K562 (cell line): Measurements from ENCODE around the gene WDR17.

ENCODE experiments used
- CHD4 ChIP-seq: fragments of 200-600 bp; sonication (generic); IDR thresholded peaks from 3 replicates; pipeline ENCODE4 v1.6.1; 2012; ENCODE audit warnings: low read depth, mild to moderate bottlenecking, mixed read lengths, low read length, inconsistent platforms; ENCODE audit not compliant: insufficient read depth, insufficient replicate concordance, poor library complexity, severe bottlenecking
- EHMT2 ChIP-seq: fragments of 450-650 bp; IDR thresholded peaks from 2 replicates; pipeline ENCODE4 v1.6.1; 2018; ENCODE audit warnings: antibody characterized with exemption
- MYC ChIP-seq, 2 experiments: fragments of 250-450 bp in 1 of 2; sonication (Bioruptor Pico) in 1 of 2; IDR thresholded peaks; 2 replicates each; pipeline versions ENCODE4 v1.5.1 to v1.6.1; 2012 to 2021; ENCODE audit warnings: low read depth in 2 of 2, borderline replicate concordance in 1 of 2, improper control_type of control experiment in 1 of 2, low read length in 1 of 2, mild to moderate bottlenecking in 1 of 2, moderate library complexity in 1 of 2
- NR3C1 ChIP-seq: sonication (generic); formaldehyde crosslinking; IDR thresholded peaks from 2 replicates; pipeline ENCODE4 v1.8.1; 2022; ENCODE audit warnings: missing genetic modification reagents
- PHF8 ChIP-seq: fragments of 200-600 bp; sonication (generic); IDR thresholded peaks from 2 replicates; pipeline ENCODE4 v1.6.1; 2012; ENCODE audit warnings: mixed run types, mild to moderate bottlenecking, inconsistent platforms, low read length, moderate library complexity, borderline replicate concordance
- POLR2A ChIP-seq: fragments of 450-650 bp; conservative IDR thresholded peaks from 2 replicates; pipeline ENCODE4 v1.6.1; 2016
- POLR2AphosphoS5 ChIP-seq: IDR thresholded peaks from 2 replicates; pipeline ENCODE4 v1.6.1; 2011; ENCODE audit warnings: mild to moderate bottlenecking, low read depth, low read length, moderate library complexity; ENCODE audit not compliant: control insufficient read depth, insufficient read depth
- PYGO2 ChIP-seq: fragments of 450-650 bp; IDR thresholded peaks from 2 replicates; pipeline ENCODE4 v1.6.1; 2016; ENCODE audit warnings: mild to moderate bottlenecking, missing genetic modification characterization, moderate library complexity, missing compliant biosample characterization
- ZBED1 ChIP-seq: IDR thresholded peaks from 2 replicates; pipeline ENCODE4 v1.6.1; 2014
- ZNF124 ChIP-seq: sonication (generic); formaldehyde crosslinking; IDR thresholded peaks from 2 replicates; pipeline ENCODE4 v1.8.1; 2022; ENCODE audit warnings: missing genetic modification reagents
- ZNF239 ChIP-seq: fragments of 250-450 bp; sonication (Bioruptor Pico); IDR thresholded peaks from 2 replicates; pipeline ENCODE4 v1.4.0; 2020; ENCODE audit warnings: mild to moderate bottlenecking
- TF ChIP-seq, protein P1 (sequence below), 3 experiments: IDR thresholded peaks in 2 of 3; conservative IDR thresholded peaks in 1 of 3; 2 replicates each; pipeline ENCODE4 v1.5.1; 2011 to 2012; ENCODE audit warnings: low read length in 3 of 3, mild to moderate bottlenecking in 3 of 3, control low read depth in 2 of 3, improper control_type of control experiment in 1 of 3, inconsistent platforms in 1 of 3, low read depth in 1 of 3, mixed read lengths in 1 of 3, moderate library complexity in 1 of 3; ENCODE audit not compliant: insufficient read depth in 2 of 3

DNA sequence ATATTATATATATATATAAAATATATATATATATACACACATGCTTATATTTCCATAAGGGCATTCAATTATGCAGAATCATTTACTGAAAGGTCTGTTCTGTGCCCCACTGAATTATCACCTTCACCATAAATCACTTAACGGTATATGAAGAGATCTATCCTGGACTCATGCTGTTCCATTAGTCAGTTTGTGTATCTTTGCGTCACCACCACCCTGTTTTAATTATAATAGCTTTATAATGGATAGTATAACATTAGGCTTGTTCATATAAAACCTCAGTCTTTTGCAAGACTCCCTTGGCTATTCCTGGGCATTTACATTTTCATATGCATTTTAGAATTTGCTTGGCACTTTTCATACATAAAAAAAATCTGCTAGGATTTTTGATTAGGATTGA lies 19.1 kb downstream of the WDR17 start:
- TF ChIP-seq ZBED1 (no peak), ZNF239 (no peak), ZNF124 (CRISPR knock-in tag) (no peak), POLR2A (no peak), NR3C1 (CRISPR knock-in tag) (no peak), PHF8 (no peak), MYC (IDR thresholded peaks at IDR 0.05; ENCODE audit: low read depth, low read length) (no peak), MYC (CRISPR knock-in tag; IDR thresholded peaks at IDR 0.05; ENCODE audit: borderline replicate concordance, low read depth) (no peak), POLR2AphosphoS5 (no peak), EHMT2 (no peak), CHD4 (no peak), PYGO2 (tag) (no peak)
- TF ChIP-seq, protein P1, sequence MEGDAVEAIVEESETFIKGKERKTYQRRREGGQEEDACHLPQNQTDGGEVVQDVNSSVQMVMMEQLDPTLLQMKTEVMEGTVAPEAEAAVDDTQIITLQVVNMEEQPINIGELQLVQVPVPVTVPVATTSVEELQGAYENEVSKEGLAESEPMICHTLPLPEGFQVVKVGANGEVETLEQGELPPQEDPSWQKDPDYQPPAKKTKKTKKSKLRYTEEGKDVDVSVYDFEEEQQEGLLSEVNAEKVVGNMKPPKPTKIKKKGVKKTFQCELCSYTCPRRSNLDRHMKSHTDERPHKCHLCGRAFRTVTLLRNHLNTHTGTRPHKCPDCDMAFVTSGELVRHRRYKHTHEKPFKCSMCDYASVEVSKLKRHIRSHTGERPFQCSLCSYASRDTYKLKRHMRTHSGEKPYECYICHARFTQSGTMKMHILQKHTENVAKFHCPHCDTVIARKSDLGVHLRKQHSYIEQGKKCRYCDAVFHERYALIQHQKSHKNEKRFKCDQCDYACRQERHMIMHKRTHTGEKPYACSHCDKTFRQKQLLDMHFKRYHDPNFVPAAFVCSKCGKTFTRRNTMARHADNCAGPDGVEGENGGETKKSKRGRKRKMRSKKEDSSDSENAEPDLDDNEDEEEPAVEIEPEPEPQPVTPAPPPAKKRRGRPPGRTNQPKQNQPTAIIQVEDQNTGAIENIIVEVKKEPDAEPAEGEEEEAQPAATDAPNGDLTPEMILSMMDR (IDR thresholded peaks at IDR 0.05 in 2 of 3, conservative IDR thresholded peaks at IDR 0.05 in 1 of 3; ENCODE audit: insufficient read depth in 2 of 3, low read depth in 1 of 3, low read length in 3 of 3), result no peak
